Epithelial cell of proximal tubule (primary cell): Measurements from ENCODE around the gene TENM4. TPM values are rescaled to one million over a fixed set of nuclear protein-coding genes. Genes with fewer than 3 reads are reported as not detected.
A peak's percentile ranks its signal among the peaks of the same experiment; 100 is the strongest.

Experiments used
- DNase-seq: peaks from one replicate; pipeline ENCODE4 v3.0.0-alpha.2; 2011; ENCODE audit warnings: low read depth
- H3K4me3 ChIP-seq: 2 replicates; pipeline ENCODE4 v1.5.1; 2011; ENCODE audit warnings: low read depth, mild to moderate bottlenecking, low read length
- CTCF ChIP-seq: conservative IDR thresholded peaks from 2 replicates; pipeline ENCODE4 v1.5.1; 2012; ENCODE audit warnings: low read depth, mild to moderate bottlenecking, low read length
- total RNA-seq: library from RNA; depleted of rRNA; stranded (reverse); fragments of >200 nt; gene quantifications from 2 replicates; pipeline ENCODE4 v1.2.3, GENCODE V29; 2015

TENM4 gene
- total RNA-seq, 1 donor from 2014 or later = 22.2 TPM

- TF ChIP-seq CTCF = peak; percentile 4
- no peak for DNase-seq
- H3K4me3 ChIP-seq = no peak overlapping the region
Observed at GRCh38 chr11:79160791-79161403, 279.9 kb downstream of the TENM4 start.

- DNase-seq = no peak
- H3K4me3 ChIP-seq = no peak overlapping the region
- TF ChIP-seq CTCF = peak; percentile 56
Observed at GRCh38 chr11:79159657-79160450, 281.0 kb downstream of the TENM4 start.

- no peak for DNase-seq
- no peak overlapping the region for H3K4me3 ChIP-seq
- TF ChIP-seq CTCF = no peak
Observed at GRCh38 chr11:79157738-79158137, 283.1 kb downstream of the TENM4 start.

DNA sequence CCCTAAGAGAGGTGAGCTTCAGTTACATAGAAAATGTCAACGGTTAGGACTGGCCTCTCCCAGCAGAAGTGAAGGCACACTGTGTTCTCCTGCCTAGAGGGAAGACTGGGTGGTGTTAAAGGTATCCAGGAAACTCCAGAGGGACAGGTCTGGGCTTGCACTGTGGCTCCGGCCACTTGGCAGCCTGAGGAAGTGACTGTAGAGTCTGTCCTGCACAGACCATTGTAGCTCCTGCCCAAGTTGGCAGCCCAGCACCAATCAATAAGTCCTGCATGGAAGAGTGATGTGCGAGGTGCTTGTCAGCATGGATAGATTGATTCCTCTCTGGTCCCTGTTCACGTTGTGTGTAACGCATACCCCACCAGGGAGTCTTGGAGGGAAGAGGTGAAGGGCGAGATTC is 284.8 kb downstream of the TENM4 start:
- H3K4me3 ChIP-seq = no peak overlapping the region
- no peak for TF ChIP-seq CTCF

DNA sequence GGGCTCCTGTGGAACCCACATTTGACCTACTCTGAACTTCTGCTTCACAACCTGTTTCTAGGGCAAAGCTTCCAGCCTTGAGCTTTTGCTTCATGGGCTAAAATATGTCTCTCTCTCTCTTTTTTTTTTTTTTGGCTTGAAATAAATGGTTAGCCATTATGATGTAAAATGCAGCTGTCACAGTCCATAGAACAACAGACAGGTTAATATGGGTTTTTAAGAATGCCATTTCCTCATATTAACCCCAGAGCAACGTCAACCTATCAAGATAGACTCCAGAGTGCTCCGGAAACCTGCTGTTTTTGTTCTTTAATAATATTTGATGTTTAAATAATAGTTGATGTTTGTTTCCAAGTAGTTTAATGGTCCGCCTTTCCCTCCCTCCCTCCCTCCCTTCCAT is 285.6 kb downstream of the TENM4 start:
- H3K4me3 ChIP-seq = no peak overlapping the region
- no peak for TF ChIP-seq CTCF
- no peak for DNase-seq

More for the DNA sequence above, 284.8 kb downstream of the TENM4 start:
- no peak for DNase-seq

GRCh38 chr11:79152511-79152910 is 288.3 kb downstream of the TENM4 start:
- no peak overlapping the region for H3K4me3 ChIP-seq
- peak; percentile 19 for TF ChIP-seq CTCF
- DNase-seq = no peak
